Measurements from ENCODE around the gene RUBCNL.
"Not testable (repeated sequence)": the region's sequence is repeated elsewhere in the genome, so short reads cannot be mapped to it uniquely, and the experiment has no call there.

RUBCNL gene

GRCh38 chr13:46373623-46374022 lies 13.4 kb downstream of the RUBCNL start:
- no peak for DNase-seq

GRCh38 chr13:46372938-46373337 lies 14.1 kb downstream of the RUBCNL start:
- DNase-seq = not testable (repeated sequence)

- no peak for DNase-seq
Measured at GRCh38 chr13:46372071-46372470, 15.0 kb downstream of the RUBCNL start.

- no peak for DNase-seq
Measured at GRCh38 chr13:46369506-46370277, 17.4 kb downstream of the RUBCNL start.

- DNase-seq = no peak
Measured at GRCh38 chr13:46367617-46368327, 19.3 kb downstream of the RUBCNL start.

- DNase-seq = no peak
Measured at GRCh38 chr13:46361276-46361934, 25.6 kb downstream of the RUBCNL start.

- DNase-seq = no peak
Measured at GRCh38 chr13:46360604-46361003, 26.4 kb downstream of the RUBCNL start.

- no peak for DNase-seq
Measured at GRCh38 chr13:46359714-46360113, 27.3 kb downstream of the RUBCNL start.

GRCh38 chr13:46355901-46356590 lies 31.0 kb downstream of the RUBCNL start:
- no peak for DNase-seq

- DNase-seq = no peak
Measured at GRCh38 chr13:46355088-46355468, 32.0 kb downstream of the RUBCNL start.

- no peak for DNase-seq
Measured at GRCh38 chr13:46354156-46355087, 32.6 kb downstream of the RUBCNL start.

- DNase-seq = no peak
Measured at GRCh38 chr13:46352805-46353204, 34.2 kb downstream of the RUBCNL start.

- no peak for DNase-seq
Measured at GRCh38 chr13:46350003-46350402, 37.0 kb downstream of the RUBCNL start.

GRCh38 chr13:46348961-46349360 lies 38.1 kb downstream of the RUBCNL start:
- DNase-seq = no peak

GRCh38 chr13:46347277-46347676 lies 39.8 kb downstream of the RUBCNL start:
- DNase-seq = no peak

GRCh38 chr13:46345866-46346265 lies 41.2 kb downstream of the RUBCNL start:
- DNase-seq = no peak

GRCh38 chr13:46345398-46345797 lies 41.7 kb downstream of the RUBCNL start:
- no peak for DNase-seq

GRCh38 chr13:46343279-46343994 lies 43.6 kb downstream of the RUBCNL start:
- DNase-seq = no peak

- no peak for DNase-seq
Measured at GRCh38 chr13:46342538-46342937, 44.5 kb downstream of the RUBCNL start.

GRCh38 chr13:46341112-46341711 lies 45.8 kb downstream of the RUBCNL start:
- DNase-seq = no peak

- DNase-seq = no peak
Measured at GRCh38 chr13:46340631-46341111, 46.4 kb downstream of the RUBCNL start.

Measured in midbrain (tissue), 1 donor.